HG03175 (cell line): ENCODE results near the gene LRIG2.
"Not testable (repeated sequence)": the region's sequence is repeated elsewhere in the genome, so short reads cannot be mapped to it uniquely, and the experiment has no call there.

Source experiments
- ATAC-seq: cut with Tn5 transposase; IDR thresholded peaks from one replicate; pipeline ENCODE4 v1.9.1; 2021; ENCODE audit warnings: mild to moderate bottlenecking, moderate library complexity; ENCODE audit not compliant: unreplicated experiment

Gene LRIG2

DNA sequence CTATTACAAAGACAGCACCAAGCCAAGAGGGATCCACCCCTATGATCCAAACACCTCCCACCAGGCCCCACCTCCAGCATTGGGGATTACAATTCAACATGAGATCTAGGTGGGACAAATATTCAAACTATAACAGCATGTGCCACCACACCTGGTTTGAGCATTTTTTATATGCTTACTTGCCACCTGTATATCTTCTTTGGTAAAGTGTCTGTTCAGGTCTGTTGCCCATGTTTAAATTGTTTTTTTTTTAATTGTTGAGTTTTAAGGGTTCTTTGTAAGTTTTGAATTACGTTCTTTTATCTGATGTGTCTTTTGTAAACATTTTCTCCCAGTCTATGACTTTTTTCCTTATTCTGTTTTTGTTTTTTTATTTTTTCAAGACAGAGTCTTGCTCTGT is 83.4 kb downstream of the LRIG2 start:
- no peak for ATAC-seq

DNA sequence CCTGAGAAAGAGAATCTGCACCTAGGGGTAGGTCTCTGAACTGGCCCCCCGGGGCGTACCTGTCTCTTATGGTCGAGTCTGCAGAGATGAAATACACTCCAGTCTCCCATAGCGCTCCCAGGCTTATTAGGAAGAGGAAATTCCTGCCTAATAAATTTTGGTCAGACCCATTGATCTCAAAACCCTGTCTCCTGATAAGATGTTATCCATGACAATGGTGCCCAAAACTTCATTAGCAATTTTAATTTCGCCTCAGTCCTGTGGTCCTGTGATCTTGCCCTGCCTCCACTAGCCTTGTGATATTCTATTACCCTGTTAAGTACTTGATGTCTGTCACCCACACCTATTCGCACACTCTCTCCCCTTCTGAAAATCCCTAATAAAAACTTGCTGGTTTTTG is 85.7 kb downstream of the LRIG2 start:
- ATAC-seq: not testable (repeated sequence)

DNA sequence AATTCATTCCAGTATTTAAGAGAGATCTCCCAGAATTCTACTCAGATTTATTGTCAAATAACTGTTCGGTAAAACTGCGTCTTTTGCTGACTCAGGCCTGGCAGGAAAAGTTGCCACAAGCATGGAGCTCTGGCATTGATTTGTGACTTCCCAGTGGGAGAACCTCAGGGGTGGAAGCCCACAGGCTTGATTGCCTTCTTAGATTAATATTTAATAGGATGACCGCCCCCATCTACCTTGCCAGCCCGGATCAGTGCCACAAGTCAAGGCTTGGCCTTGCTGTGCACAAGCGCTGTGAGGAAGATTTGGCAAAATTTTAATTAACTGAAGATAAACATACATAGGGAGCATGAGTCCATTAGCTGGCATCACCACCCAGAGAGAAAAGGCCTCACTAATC is 93.5 kb downstream of the LRIG2 start:
- no peak for ATAC-seq

DNA sequence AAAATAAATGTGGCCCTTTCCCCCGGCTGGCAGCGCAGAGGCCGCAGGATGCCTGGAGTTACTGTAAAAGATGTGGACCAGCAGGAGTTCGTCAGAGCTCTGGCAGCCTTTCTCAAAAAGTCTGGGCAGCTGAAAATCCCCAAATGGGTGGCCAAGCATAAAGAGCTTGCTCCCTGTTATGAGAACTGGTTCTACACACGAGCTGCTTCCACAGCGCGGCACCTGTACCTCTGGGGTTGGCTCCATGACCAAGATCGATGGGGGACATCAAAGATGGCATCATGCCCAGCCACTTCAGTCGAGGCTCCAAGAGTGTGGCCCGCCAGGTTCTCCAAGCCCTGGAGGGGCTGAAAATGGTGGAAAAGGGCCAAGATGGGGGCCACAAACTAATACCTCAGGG is 95.9 kb downstream of the LRIG2 start:
- no peak for ATAC-seq

DNA sequence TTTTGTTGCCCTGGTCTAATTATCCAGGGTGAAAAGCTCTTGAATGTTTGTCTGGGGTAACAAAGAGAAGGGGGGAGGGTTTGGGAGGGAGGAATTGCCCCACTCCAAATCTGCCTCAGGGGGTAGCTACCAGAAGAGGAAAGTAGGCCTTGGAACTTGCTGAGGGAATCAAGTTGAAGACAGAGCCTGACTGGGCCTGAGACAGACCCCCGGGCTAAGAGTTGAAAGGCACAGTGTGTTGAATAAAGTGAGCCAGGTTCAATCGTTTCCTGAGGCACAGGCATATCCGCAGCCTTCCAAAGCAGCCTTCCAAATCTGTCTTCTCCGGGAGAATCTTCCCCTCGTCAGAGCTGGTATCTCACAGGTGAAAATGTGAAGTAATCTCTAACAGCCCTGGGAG is 96.6 kb downstream of the LRIG2 start:
- ATAC-seq: no peak

DNA sequence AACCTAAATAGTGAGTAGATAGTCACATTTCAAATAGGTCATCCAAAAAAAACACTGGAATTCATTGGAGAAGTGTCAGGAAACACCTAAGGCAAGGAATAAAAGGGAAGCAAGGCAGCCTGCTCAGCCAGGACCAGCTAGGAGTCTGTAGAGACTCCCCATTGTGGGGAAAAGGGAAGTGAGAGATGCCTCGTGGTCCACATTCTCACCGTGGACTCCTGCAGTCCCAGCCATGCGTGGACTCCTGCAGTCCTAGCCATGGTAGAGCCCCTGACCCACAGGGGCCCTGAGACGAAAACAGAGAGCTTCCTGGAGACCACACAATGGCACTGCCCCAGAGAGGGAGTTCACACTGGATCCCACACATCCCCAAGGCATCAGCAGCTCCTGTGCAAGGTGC is 97.5 kb downstream of the LRIG2 start:
- ATAC-seq: no peak

DNA sequence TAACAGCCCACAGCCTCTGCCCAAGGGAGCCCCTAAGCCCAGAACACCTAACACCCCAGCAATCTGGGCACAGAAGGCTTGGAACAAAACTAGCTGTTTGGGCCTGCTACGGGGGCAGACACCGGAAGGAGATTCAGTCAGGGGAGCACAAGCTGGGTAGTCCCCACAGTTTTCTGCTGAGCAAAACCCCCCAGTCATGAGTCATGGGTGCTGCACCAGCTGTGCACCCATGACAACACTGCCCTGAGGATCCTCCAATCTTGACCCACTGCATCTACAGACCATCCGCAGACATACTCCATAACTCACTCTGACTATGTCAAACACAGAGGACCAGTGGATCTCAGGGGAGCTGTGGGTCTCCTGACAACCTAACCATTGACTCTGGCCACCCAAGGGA is 105.1 kb downstream of the LRIG2 start:
- ATAC-seq: no peak

DNA sequence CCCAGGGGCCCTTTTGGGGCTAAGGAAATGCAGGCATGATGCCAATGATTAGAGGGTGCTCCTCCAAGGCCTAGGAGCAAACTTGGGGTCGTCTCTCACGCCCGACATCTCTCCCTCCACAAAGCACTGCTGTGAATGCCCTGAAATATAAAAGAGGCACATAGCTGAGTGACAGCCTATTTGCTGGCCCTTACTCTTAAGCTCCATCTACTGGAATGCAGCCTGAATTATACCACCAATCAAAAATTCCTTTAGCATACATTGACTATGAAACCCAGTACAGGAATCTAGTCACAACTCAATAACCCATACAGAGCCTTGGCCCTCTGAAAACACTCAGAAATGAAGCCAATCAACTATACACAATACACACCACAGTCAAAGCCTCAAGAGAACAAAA is 105.5 kb downstream of the LRIG2 start:
- ATAC-seq: no peak
